ENCODE results near the gene CCDC106.

Gene CCDC106

GRCh38 chr19:55697698-55698097 lies 49.7 kb downstream of the CCDC106 start:
- no peak for DNase-seq (ENCODE audit: low read depth)

GRCh38 chr19:55698256-55698655 lies 50.2 kb downstream of the CCDC106 start:
- no peak for DNase-seq (ENCODE audit: low read depth)

GRCh38 chr19:55699221-55699620 lies 51.2 kb downstream of the CCDC106 start:
- DNase-seq (ENCODE audit: low read depth), result no peak

GRCh38 chr19:55700813-55701212 lies 52.8 kb downstream of the CCDC106 start:
- no peak for DNase-seq (ENCODE audit: low read depth)

GRCh38 chr19:55702131-55702627 lies 54.2 kb downstream of the CCDC106 start:
- no peak for DNase-seq (ENCODE audit: low read depth)
